Uterus (tissue), 2 donors: ENCODE data around the gene PTPRG.

Experiments
- CTCF ChIP-seq, 4 experiments: fragments of 200-600 bp in 2 of 4; fragments of 450-650 bp in 2 of 4; sonication (generic) in 2 of 4; IDR thresholded peaks; one replicate each; pipeline ENCODE4 v1.5.1; 2016 to 2019; ENCODE audit warnings: antibody characterized with exemption in 4 of 4, mild to moderate bottlenecking in 2 of 4, moderate library complexity in 1 of 4
- POLR2A ChIP-seq, 2 donors: fragments of 450-650 bp; IDR thresholded peaks; one replicate each; pipeline ENCODE4 v1.6.1; 2016; ENCODE audit warnings: antibody characterized with exemption in 2 of 2, mild to moderate bottlenecking in 1 of 2, moderate library complexity in 1 of 2

- TF ChIP-seq CTCF (IDR thresholded peaks at IDR 0.05) (no peak), POLR2A (IDR thresholded peaks at IDR 0.05) (no peak)
Measured at GRCh38 chr3:61944726-61945125, 383.4 kb downstream of the PTPRG start.
